ENCODE measurements around the gene DENND4B.

DENND4B gene

DNA sequence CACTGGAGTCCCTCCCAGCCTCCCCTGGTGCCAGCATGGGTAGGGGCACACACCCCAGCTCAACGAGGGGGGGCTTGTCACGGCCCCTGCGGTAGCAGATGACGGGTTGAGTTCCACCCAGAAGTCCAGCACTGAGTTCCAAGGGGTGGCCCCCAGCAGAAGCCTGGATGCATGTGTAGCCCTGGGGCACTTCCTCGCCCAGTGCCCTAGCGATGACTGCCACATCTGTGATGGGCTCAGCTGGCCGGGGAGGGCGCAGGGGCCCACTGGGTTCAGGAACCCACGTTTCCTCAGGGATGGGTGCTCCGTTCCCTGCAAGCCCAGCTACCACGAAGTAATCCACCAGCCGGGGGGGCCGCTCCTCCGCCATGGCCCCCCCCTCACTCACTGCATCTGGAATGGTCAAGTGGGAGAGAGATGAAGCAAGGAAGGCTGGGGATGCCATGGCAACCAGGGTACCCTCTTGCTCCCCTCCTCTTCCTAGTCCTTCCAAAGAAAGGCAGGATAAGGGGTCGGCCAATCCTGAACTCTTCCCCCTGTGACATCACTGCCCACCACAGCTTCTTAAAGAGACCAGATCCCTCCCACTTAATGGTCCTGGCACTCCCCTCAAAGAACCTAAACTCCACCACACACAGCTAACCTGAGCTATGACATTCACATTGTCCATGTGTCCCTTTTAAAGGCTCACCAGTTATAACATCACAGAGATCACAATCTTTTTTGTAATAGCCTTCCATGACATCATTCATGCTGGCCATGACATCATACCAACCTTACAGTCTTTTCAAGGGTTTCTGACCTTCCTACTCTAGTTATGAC, 2.3 kb downstream of the DENND4B start:
- H3K27ac Mint-ChIP-seq: peak overlapping the region; percentile 95
- no peaks in the 10 kb centered on the region for H3K9me3 Mint-ChIP-seq
- peak overlapping the region; percentile 90 for H3K4me3 Mint-ChIP-seq
- no peaks in the 10 kb centered on the region for H3K27me3 Mint-ChIP-seq
- peaks cover 39% of the 10 kb centered on the region for H3K4me1 Mint-ChIP-seq
- H3K36me3 Mint-ChIP-seq: peaks cover 12% of the 10 kb centered on the region

DNA sequence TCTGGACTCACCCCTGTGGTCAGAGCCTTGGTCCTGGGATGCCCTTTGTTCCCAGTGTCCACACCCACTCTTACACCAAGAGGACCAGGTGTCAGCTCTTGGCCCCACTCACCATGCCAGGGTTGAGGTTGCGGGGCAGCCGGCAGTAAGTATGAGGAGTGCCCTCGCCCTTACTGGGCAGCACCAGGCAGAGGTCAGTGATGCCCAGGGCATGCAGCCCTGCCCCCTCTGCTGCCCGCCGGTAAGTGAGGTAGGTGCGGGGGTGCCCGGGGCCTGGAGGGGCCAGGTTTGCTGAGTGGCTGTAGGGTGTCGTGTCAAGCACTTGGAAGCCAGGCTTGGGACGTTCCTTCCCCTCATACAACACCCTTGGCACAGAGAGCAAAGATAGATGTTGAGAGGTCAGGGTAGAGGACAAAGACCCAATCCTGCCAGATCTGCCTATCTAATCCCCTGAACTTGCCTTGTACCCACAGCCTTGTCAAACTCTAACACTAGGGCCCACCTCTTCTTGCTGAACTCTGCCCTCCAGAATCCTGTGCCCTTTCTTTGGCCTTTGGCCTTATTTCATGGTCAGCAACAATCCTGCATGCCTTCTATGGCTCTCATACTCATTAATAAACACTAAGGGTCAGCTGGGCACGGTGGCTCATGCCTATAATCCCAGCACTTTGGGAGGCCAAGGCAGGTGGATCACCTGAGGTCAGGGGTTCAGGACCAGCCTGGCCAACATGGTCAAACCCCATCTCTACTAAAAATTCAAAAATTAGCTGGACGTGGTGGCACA, 3.6 kb downstream of the DENND4B start:
- Mint-ChIP-seq H3K27me3 (no peaks in the 10 kb centered on the region), H3K4me1 (peaks cover 39% of the 10 kb centered on the region), H3K4me3 (peak overlapping the region; percentile 30), H3K9me3 (no peaks in the 10 kb centered on the region), H3K36me3 (peaks cover 12% of the 10 kb centered on the region), H3K27ac (peak overlapping the region; percentile 84)

DNA sequence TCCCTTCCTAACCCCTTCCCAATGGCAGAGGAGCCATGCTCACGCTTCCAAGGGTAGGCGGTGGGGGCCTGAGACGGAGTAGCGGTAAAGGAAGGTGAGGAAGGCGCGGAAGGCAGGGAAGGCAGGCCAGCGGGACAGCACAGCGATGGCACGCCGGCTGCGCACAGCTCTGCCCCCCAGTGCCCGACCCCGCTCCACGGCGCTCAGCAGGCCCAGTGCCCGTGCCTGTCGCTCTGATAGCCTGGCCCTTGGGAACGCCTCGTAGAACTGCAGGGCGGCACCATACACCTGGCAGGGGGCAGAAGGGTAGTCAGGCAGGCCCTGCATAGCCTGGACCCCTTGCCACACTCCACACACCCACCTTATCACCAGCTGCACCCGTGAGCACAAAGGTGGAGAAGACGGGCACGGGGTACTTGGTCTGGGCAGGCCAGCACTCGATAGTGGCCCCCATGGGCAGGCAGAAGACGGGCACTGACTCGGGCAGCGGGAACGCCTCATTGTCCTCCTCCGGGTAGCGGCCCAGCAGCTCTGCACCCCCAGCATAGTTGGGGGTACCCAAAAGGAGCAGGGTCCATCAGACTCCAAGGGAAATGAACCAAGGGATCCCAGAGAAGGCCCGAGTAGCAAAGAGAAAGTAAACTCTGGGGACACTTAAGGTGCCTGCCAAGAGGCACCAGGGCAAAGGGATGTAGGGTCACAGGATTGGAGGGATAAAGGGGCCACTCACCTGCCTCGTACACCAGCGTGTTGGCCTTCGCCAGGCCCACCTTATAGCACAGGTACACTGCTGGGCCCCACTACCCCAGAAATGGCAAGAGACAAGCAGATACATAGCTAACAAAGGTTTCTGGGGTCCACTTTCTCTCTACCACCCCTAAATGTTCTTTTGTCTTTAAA, 4.4 kb downstream of the DENND4B start:
- Mint-ChIP-seq H3K4me1 (peaks cover 39% of the 10 kb centered on the region), H3K36me3 (peaks cover 12% of the 10 kb centered on the region), H3K4me3 (no peak overlapping the region), H3K27ac (no peak overlapping the region), H3K9me3 (no peaks in the 10 kb centered on the region), H3K27me3 (no peaks in the 10 kb centered on the region)

- Mint-ChIP-seq H3K4me3 (no peak overlapping the region), H3K27ac (no peak overlapping the region), H3K36me3 (peaks cover 15% of the 10 kb centered on the region), H3K9me3 (no peaks in the 10 kb centered on the region), H3K4me1 (peaks cover 43% of the 10 kb centered on the region), H3K27me3 (no peaks in the 10 kb centered on the region)
Observed at GRCh38 chr1:153940756-153941155, 5.8 kb downstream of the DENND4B start.

DNA sequence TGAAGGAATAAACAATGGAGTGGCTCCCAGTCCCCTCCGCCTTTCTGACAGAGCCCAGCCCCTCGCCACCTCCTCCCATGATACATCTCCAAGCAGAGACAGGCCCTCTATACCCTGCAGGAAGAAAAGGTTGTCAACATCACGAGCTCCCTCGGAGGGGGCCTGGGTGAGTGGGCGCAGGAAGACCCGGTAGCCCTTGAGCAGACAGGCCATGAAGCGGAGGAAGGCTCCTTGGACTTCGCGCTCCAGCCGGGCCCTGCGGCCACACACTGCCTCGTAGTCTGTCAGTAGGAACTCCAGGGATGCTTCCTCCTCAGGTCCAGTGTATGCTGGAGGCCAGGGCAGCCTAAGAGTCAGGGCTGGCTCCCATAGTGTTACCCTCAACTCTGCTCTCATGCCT, 7.0 kb downstream of the DENND4B start:
- Mint-ChIP-seq H3K27ac (no peak overlapping the region), H3K4me3 (no peak overlapping the region), H3K27me3 (no peaks in the 10 kb centered on the region), H3K4me1 (peaks cover 38% of the 10 kb centered on the region), H3K36me3 (peaks cover 13% of the 10 kb centered on the region), H3K9me3 (no peaks in the 10 kb centered on the region)

DNA sequence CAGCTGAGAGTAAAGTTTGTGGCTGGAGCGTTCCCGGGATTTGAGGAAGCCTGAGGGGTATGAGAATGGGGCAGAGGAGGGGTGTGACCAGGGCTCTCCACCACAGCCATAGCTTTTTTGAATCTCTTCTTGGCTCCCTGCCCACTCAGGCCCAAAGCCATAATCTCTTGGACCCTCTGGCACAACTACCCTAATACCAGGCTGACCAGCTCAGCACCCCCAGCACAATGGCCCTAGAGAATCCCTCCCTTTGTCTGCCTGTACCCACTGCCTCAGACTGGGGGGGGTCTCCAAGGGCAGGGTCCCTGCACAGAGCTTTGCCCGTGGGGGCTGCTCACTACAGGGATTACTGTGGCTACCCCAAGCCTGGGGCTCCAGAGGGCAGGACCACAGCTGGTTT, 7.5 kb downstream of the DENND4B start:
- H3K4me1 Mint-ChIP-seq: peaks cover 34% of the 10 kb centered on the region
- no peaks in the 10 kb centered on the region for H3K9me3 Mint-ChIP-seq
- no peak overlapping the region for H3K27ac Mint-ChIP-seq
- H3K36me3 Mint-ChIP-seq: peaks cover 13% of the 10 kb centered on the region
- H3K27me3 Mint-ChIP-seq: no peaks in the 10 kb centered on the region
- H3K4me3 Mint-ChIP-seq: no peak overlapping the region

- Mint-ChIP-seq H3K27ac (no peak overlapping the region), H3K4me3 (no peak overlapping the region), H3K4me1 (peaks cover 19% of the 10 kb centered on the region), H3K9me3 (no peaks in the 10 kb centered on the region), H3K27me3 (no peaks in the 10 kb centered on the region), H3K36me3 (peaks cover 13% of the 10 kb centered on the region)
Observed at GRCh38 chr1:153937331-153937730, 9.2 kb downstream of the DENND4B start.

DNA sequence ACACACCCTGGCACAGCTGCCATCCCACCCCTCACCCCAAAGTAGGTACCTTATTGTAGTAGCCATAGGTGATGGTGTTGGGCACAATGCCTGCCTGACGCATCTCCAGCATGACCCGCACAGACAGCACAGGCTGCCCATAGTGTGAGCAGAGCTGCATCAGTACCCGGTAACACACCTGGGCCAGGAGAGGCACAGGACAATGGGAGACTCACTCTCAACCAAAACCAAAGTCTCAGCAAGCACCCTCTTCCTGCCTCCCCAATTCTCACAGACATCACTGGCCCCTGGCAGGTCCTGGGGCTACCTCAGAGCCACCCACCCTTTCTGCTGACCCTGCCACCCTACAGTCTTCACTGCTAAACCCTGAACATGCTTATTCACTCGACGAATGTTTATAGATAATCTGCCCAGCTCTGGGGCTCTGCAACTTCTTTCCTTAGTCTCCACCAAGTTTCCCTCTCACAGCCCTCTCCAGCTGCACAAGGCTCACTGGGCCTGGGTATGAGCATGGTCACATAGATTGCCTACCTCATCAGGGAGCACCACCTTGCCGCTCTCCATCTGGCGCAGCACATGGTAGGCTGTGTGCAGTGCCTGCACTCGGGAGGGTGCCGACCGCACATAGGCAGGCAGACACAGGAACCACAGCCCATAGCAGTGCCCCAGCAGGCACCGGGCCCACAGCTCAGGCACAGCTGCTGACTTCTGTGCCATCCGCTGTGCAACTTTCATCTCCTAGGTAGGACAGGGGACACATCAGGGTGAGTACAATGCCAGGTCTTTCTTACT, 10.3 kb downstream of the DENND4B start:
- Mint-ChIP-seq H3K9me3 (no peaks in the 10 kb centered on the region), H3K27ac (peak overlapping the region; percentile 56), H3K36me3 (peaks cover 13% of the 10 kb centered on the region), H3K4me3 (no peak overlapping the region), H3K27me3 (no peaks in the 10 kb centered on the region), H3K4me1 (peaks cover 12% of the 10 kb centered on the region)

GRCh38 chr1:153934746-153935145, 11.8 kb downstream of the DENND4B start:
- Mint-ChIP-seq H3K36me3 (peaks cover 7% of the 10 kb centered on the region), H3K27ac (no peak overlapping the region), H3K27me3 (no peaks in the 10 kb centered on the region), H3K9me3 (no peaks in the 10 kb centered on the region), H3K4me1 (peaks cover 4% of the 10 kb centered on the region), H3K4me3 (no peak overlapping the region)

DNA sequence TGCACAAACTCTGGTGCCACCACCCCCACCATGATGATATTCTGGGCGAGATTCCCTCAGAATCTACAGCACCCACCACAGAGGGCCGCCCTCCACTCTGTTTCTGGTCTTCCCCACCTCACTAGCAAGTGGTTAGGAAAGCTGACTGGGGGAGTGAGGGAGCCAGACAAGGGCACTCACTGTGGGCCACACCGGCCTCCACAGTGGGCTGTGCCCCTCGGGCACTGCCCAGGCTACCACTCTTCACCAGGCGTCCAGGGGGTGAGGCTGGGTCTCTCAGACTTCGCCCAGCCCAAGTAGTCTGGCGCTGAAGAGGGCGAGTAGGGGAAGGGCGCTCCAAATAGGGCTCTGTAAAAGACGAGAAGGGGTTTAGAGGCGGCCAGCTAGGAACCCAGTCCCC, 12.6 kb downstream of the DENND4B start:
- peaks cover 5% of the 10 kb centered on the region for H3K4me1 Mint-ChIP-seq
- H3K27me3 Mint-ChIP-seq: no peaks in the 10 kb centered on the region
- H3K4me3 Mint-ChIP-seq: no peak overlapping the region
- H3K27ac Mint-ChIP-seq: no peak overlapping the region
- H3K9me3 Mint-ChIP-seq: no peaks in the 10 kb centered on the region
- peaks cover 3% of the 10 kb centered on the region for H3K36me3 Mint-ChIP-seq

DNA sequence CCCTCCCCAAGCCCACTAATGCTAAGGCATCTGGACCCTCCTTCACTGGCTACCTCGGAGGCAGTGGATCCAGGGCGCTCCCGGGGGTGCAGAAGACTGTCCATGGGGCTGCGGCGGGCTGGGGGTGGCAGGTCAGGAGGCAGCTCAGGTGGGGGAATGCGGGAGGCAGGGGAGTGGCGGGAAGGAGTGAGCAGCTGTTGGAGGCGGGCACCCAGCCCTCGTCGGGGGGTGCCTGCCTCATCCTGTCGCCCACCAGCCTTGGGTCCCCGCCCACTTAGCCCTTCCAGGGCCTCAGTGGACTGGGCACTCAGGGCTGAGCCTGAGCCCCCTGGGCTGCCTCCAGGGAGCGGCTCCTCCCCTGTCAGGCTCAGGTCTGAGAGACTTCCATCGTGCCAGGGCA, 13.1 kb downstream of the DENND4B start:
- no peak overlapping the region for H3K27ac Mint-ChIP-seq

GRCh38 chr1:153932156-153933131, 14.1 kb downstream of the DENND4B start:
- Mint-ChIP-seq H3K27ac (peak overlapping the region; percentile 17), H3K4me1 (peaks cover 16% of the 10 kb centered on the region)

More for the DNA sequence above, 13.1 kb downstream of the DENND4B start:
- Mint-ChIP-seq H3K36me3 (peaks cover 3% of the 10 kb centered on the region), H3K4me1 (peaks cover 10% of the 10 kb centered on the region), H3K27me3 (no peaks in the 10 kb centered on the region), H3K4me3 (no peak overlapping the region), H3K9me3 (no peaks in the 10 kb centered on the region)

DNA sequence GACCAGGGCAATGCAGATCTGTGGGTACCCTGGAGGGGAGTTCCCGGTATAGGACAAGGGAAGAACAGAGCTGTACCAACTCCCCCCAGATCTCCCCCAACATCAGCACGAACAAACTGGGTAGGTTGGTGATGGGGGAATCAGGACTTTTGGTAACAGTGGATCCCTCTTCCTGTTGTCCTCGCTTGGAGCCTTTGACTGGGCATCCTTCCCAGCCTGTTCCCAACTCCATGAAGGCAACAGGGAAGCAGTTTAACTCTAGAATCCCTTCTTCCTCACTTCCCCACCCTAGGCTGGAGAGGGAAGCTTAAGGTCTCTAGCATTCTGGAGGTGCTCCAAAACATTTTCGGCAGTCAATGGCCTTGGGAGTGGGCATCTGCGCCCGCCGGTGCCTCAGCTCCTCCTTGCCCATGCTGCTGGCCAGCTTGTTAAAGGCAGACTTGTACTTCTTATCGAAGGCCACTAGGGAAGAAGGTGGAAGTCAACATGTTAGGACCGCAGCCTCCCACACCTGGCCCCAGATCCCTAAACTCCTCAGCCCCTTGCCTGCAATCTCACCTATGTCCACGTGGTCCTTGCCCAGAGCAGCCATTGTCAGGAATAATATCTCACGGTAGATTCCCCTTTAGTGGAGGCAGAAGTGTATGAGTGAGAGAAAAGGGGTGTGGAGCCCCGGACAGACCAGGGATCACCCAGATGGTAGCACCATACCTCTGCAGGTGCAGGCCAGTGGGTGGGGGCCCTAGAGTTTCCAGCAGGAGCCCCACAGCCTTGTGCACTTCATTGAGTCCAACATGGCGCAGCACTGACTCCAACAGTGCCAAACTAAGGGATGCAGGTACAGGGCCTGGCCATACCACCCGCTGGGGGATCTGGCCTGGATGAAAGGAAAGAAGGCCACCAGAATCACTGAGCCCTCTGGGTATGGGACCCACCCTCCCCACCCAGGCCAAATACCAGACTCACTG, 16.3 kb downstream of the DENND4B start:
- Mint-ChIP-seq H3K4me1 (peaks cover 12% of the 10 kb centered on the region), H3K27me3 (no peaks in the 10 kb centered on the region), H3K36me3 (no peaks in the 10 kb centered on the region), H3K27ac (peak overlapping the region; percentile 23), H3K4me3 (no peak overlapping the region), H3K9me3 (no peaks in the 10 kb centered on the region)

More at GRCh38 chr1:153932156-153933131, 14.1 kb downstream of the DENND4B start:
- H3K4me3 Mint-ChIP-seq: no peak overlapping the region
- no peaks in the 10 kb centered on the region for H3K27me3 Mint-ChIP-seq
- H3K9me3 Mint-ChIP-seq: no peaks in the 10 kb centered on the region
- H3K36me3 Mint-ChIP-seq: peaks cover 3% of the 10 kb centered on the region

All from activated naive CD4-positive, alpha-beta T cell treated with anti-CD3 and anti-CD28 coated beads, Interleukin-2, amount 50 U/mL, for 24 hours (primary cell).